Endothelial cell of umbilical vein (primary cell): ENCODE measurements around the gene ARHGAP9. TPM values are rescaled to one million over a fixed set of nuclear protein-coding genes. Genes with fewer than 3 reads are reported as not detected.
A peak's percentile ranks its signal among the peaks of the same experiment; 100 is the strongest.

Experiments
- BruUV-seq: library from RNA; stranded (reverse); fragments of 400-500 nt; replicated peaks from 2 replicates; lab custom pipeline; 2021; lab: Mats Ljungman, UMichigan
- CTCF ChIA-PET: fragments of 300-600, 350-600 bp; sonication (Branson Sonifier 250); formaldehyde crosslinking; loops from one replicate; lab custom pipeline; 2021; ENCODE audit warnings: antibody characterized with exemption, inconsistent platforms; lab: Charles Lee
- POLR2A ChIA-PET: fragments of 300-600, 350-600 bp; sonication (Branson Sonifier 250); formaldehyde crosslinking; loops from one replicate; lab custom pipeline; 2021; ENCODE audit warnings: antibody characterized with exemption, inconsistent platforms; lab: Charles Lee
- DNase-seq: peaks from one replicate; pipeline ENCODE4 v3.0.0-alpha.2; 2011; ENCODE audit warnings: low read depth, low spot score
- FAIRE-seq: peaks from 2 replicates; lab custom pipeline; 2011; peaks lifted over from hg19 to GRCh38; lab: Jason Lieb, UNC
- H2AFZ ChIP-seq: 2 replicates; pipeline ENCODE4 v1.6.0; 2012; ENCODE audit warnings: low read depth, low read length, control low read depth, inconsistent platforms
- H3K27ac ChIP-seq: 2 replicates; pipeline ENCODE4 v1.5.1; 2011; ENCODE audit warnings: low read depth, mild to moderate bottlenecking, control low read depth, low read length, moderate library complexity; ENCODE audit not compliant: insufficient read depth
- H3K27me3 ChIP-seq, 2 experiments: 2 replicates each; pipeline versions ENCODE4 v1.6.0 to v1.6.1; 2011; ENCODE audit warnings: low read length in 2 of 2, mixed read lengths in 1 of 2; ENCODE audit not compliant: control insufficient read depth in 2 of 2, insufficient read depth in 2 of 2
- H3K36me3 ChIP-seq, 2 experiments: 2 replicates in 1 of 2; 3 replicates in 1 of 2; pipeline ENCODE4 v1.5.1; 2011; ENCODE audit warnings: low read length in 2 of 2, mild to moderate bottlenecking in 1 of 2, moderate library complexity in 1 of 2; ENCODE audit not compliant: control insufficient read depth in 2 of 2, insufficient read depth in 2 of 2; ENCODE audit errors: extremely low read depth in 1 of 2
- H3K4me1 ChIP-seq: 3 replicates; pipeline ENCODE4 v1.5.1; 2011; ENCODE audit warnings: mild to moderate bottlenecking, low read length; ENCODE audit not compliant: control insufficient read depth, insufficient read depth; ENCODE audit errors: extremely low read depth
- H3K4me2 ChIP-seq: 2 replicates; pipeline ENCODE4 v1.6.1; 2011; ENCODE audit warnings: low read length, control low read depth, mixed read lengths; ENCODE audit not compliant: insufficient read depth
- H3K4me3 ChIP-seq, 3 experiments: fragments of 200-600 bp in 1 of 3; sonication (generic), shearing (Covaris generic) in 1 of 3; replicated peaks in 1 of 3; 2 replicates each; pipeline ENCODE4 v1.5.1; 2011 to 2016; ENCODE audit warnings: control low read depth in 3 of 3, low read length in 3 of 3, mild to moderate bottlenecking in 2 of 3, inconsistent platforms in 1 of 3, low read depth in 1 of 3, moderate library complexity in 1 of 3; ENCODE audit not compliant: insufficient read depth in 1 of 3
- H3K79me2 ChIP-seq: 2 replicates; pipeline ENCODE4 v1.6.0; 2012; ENCODE audit warnings: low read length, inconsistent platforms; ENCODE audit not compliant: control insufficient read depth, insufficient read depth
- H3K9ac ChIP-seq: replicated peaks from 2 replicates; pipeline ENCODE3; 2011; ENCODE audit warnings: low read length, control low read depth; ENCODE audit not compliant: insufficient read depth; ENCODE audit errors: extremely low read depth
- H3K9me1 ChIP-seq: replicated peaks from 3 replicates; pipeline ENCODE4 v1.6.0; 2011; ENCODE audit warnings: mild to moderate bottlenecking, low read length; ENCODE audit not compliant: control insufficient read depth, insufficient read depth; ENCODE audit errors: extremely low read depth
- H3K9me3 ChIP-seq: replicated peaks from 2 replicates; pipeline ENCODE4 v1.5.1; 2012; ENCODE audit warnings: low read length, inconsistent platforms; ENCODE audit not compliant: control insufficient read depth, insufficient read depth
- H4K20me1 ChIP-seq: replicated peaks from 2 replicates; pipeline ENCODE3; 2011; ENCODE audit warnings: mild to moderate bottlenecking, low read length; ENCODE audit not compliant: control insufficient read depth, insufficient read depth; ENCODE audit errors: extremely low read depth
- EZH2 ChIP-seq: IDR thresholded peaks from 2 replicates; pipeline ENCODE4 v1.6.1; 2012; ENCODE audit warnings: borderline replicate concordance, low read depth, mild to moderate bottlenecking, moderate library complexity, low read length, inconsistent platforms; ENCODE audit not compliant: severe bottlenecking
- FOS ChIP-seq: IDR thresholded peaks from 2 replicates; pipeline ENCODE4 v1.6.1; 2011; ENCODE audit warnings: mild to moderate bottlenecking, low read length, moderate library complexity, borderline replicate concordance; ENCODE audit not compliant: insufficient read depth
- GATA2 ChIP-seq: IDR thresholded peaks from 2 replicates; pipeline ENCODE4 v1.7.0; 2011; ENCODE audit warnings: low read depth, mild to moderate bottlenecking, moderate library complexity, mixed read lengths, low read length; ENCODE audit not compliant: insufficient read length, insufficient read depth
- JUN ChIP-seq: IDR thresholded peaks from 2 replicates; pipeline ENCODE4 v1.6.1; 2011; ENCODE audit warnings: borderline replicate concordance, low read depth; ENCODE audit not compliant: insufficient read length, insufficient read depth
- MYC ChIP-seq: IDR thresholded peaks from one replicate; pipeline ENCODE4 v1.6.1; 2011; ENCODE audit warnings: mild to moderate bottlenecking, low read depth, low read length
- POLR2A ChIP-seq: IDR thresholded peaks from 2 replicates; pipeline ENCODE4 v1.6.1; 2012; ENCODE audit warnings: low read depth, mild to moderate bottlenecking, control low read depth, low read length
- POLR2AphosphoS5 ChIP-seq: IDR thresholded peaks from 2 replicates; pipeline ENCODE4 v1.6.1; 2012; ENCODE audit warnings: low read depth, mild to moderate bottlenecking, control low read depth, low read length, moderate library complexity; ENCODE audit not compliant: insufficient read depth
- dilution Hi-C: fragments of 300-500 bp; cut with MboI; formaldehyde crosslinking; loops from one replicate; pipeline ENCODE4 v1.15.0; 2019; ENCODE audit warnings: low sequenced_read_pairs; ENCODE audit not compliant: extremely low pct_ligation_motif_present
- intact Hi-C: fragments of 100-400 bp; cut with micrococcal nuclease; formaldehyde crosslinking; loops from one replicate; pipeline ENCODE4 v1.10.0; 2022
- polyA plus RNA-seq, 4 experiments: library from polyadenylated mRNA; depleted of rRNA in 3 of 4; stranded (reverse) in 3 of 4; unstranded in 1 of 4; fragments of >200 nt; gene quantifications; 2 replicates each; pipeline versions ENCODE4 v1.2.1 to v1.2.3, GENCODE V29; 2011 to 2012; ENCODE audit warnings: missing spikeins in 1 of 4
- total RNA-seq: library from RNA; stranded (reverse); gene quantifications from 2 replicates; pipeline ENCODE4 v1.2.3, GENCODE V29; 2021
- TF ChIP-seq, protein P1 (sequence below), 2 donors: IDR thresholded peaks; 1 replicate in 1 of 2; 2 replicates in 1 of 2; pipeline ENCODE4 v1.5.1; 2011; ENCODE audit warnings: low read length in 2 of 2, mild to moderate bottlenecking in 2 of 2, moderate library complexity in 2 of 2, control low read depth in 1 of 2, inconsistent platforms in 1 of 2, low read depth in 1 of 2; ENCODE audit not compliant: insufficient read depth in 1 of 2; ENCODE audit errors: extremely low read depth in 1 of 2
- TF ChIP-seq, protein P2 (sequence below): IDR thresholded peaks from 2 replicates; pipeline ENCODE4 v1.6.1; 2011; ENCODE audit not compliant: insufficient read depth, insufficient read length

Gene ARHGAP9
- total and polyA plus RNA-seq, 2 donors (not counting 3 experiments of a cell fraction or from before 2014, with no cell fraction given): 0.25 to 0.38 TPM

DNA sequence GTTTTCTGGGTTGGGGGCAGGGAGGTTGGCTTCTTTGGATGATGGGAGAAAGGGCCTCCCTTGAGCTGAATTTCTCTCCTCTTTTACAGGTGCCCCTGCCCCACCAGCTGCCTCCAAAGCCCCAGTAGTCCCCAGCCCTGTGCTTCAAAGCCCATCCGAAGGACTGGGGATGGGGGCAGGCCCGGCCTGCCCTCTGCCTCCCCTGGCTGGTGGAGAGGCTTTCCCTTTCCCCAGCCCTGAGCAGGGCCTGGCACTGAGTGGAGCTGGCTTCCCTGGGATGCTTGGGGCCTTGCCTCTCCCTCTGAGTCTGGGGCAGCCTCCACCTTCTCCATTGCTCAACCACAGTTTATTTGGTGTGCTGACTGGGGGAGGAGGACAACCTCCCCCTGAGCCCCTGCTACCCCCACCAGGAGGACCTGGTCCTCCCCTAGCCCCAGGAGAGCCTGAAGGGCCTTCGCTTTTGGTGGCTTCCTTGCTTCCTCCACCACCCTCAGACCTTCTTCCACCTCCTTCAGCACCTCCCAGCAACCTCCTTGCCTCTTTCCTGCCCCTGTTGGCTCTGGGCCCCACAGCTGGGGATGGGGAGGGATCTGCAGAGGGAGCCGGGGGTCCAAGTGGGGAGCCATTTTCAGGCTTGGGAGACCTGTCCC is 46.9 kb upstream of the ARHGAP9 start:
- CTCF ChIA-PET: interaction anchor here (1.5 kb wide), 1 partner anchor 12 kb away, joined by 4 read pairs; no protein-coding TSS in a partner anchor
- H3K27ac ChIP-seq: no peak overlapping the region
- H3K36me3 ChIP-seq: peaks cover 17 to 41% of the 10 kb centered on the region in 2 experiments
- no peaks in the 10 kb centered on the region for H3K9me3 ChIP-seq
- dilution Hi-C loops: no loop called here
- no peaks in the 10 kb centered on the region for H3K9me1 ChIP-seq
- intact Hi-C loops: no loop called here
- FAIRE-seq: no peak
- peaks cover 21% of the 10 kb centered on the region for H3K4me1 ChIP-seq
- BruUV-seq: TSS peak; percentile 6
- no peak for TF ChIP-seq MYC
- TF ChIP-seq, protein P1, sequence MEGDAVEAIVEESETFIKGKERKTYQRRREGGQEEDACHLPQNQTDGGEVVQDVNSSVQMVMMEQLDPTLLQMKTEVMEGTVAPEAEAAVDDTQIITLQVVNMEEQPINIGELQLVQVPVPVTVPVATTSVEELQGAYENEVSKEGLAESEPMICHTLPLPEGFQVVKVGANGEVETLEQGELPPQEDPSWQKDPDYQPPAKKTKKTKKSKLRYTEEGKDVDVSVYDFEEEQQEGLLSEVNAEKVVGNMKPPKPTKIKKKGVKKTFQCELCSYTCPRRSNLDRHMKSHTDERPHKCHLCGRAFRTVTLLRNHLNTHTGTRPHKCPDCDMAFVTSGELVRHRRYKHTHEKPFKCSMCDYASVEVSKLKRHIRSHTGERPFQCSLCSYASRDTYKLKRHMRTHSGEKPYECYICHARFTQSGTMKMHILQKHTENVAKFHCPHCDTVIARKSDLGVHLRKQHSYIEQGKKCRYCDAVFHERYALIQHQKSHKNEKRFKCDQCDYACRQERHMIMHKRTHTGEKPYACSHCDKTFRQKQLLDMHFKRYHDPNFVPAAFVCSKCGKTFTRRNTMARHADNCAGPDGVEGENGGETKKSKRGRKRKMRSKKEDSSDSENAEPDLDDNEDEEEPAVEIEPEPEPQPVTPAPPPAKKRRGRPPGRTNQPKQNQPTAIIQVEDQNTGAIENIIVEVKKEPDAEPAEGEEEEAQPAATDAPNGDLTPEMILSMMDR (IDR thresholded peaks at IDR 0.05; ENCODE audit: extremely low read depth in 1 of 2, insufficient read depth in 1 of 2, low read depth in 1 of 2, low read length in 2 of 2): no peak
- TF ChIP-seq, protein P2, sequence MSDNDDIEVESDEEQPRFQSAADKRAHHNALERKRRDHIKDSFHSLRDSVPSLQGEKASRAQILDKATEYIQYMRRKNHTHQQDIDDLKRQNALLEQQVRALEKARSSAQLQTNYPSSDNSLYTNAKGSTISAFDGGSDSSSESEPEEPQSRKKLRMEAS: no peak
- TF ChIP-seq FOS: no peak
- no peak for TF ChIP-seq EZH2
- no peak for TF ChIP-seq POLR2AphosphoS5
- TF ChIP-seq JUN: no peak
- no peak for TF ChIP-seq POLR2A
- TF ChIP-seq GATA2: no peak
- H4K20me1 ChIP-seq: no peaks in the 10 kb centered on the region
- no peak overlapping the region for H3K4me2 ChIP-seq
- no peak overlapping the region for H3K9ac ChIP-seq
- H3K79me2 ChIP-seq: peaks cover 20% of the 10 kb centered on the region
- no peak for DNase-seq
- H3K4me3 ChIP-seq: no peak overlapping the region
- no peak overlapping the region for H2AFZ ChIP-seq
- POLR2A ChIA-PET: no interaction called here
- no peaks in the 10 kb centered on the region for H3K27me3 ChIP-seq
